ENCODE measurements around the gene CHST11. TPM values are rescaled to one million over a fixed set of nuclear protein-coding genes. Genes with fewer than 3 reads are reported as not detected.
A peak's percentile ranks its signal among the peaks of the same experiment; 100 is the strongest.

The CHST11 gene
- total RNA-seq, 1 donor from 2014 or later: 40.1 TPM

DNA sequence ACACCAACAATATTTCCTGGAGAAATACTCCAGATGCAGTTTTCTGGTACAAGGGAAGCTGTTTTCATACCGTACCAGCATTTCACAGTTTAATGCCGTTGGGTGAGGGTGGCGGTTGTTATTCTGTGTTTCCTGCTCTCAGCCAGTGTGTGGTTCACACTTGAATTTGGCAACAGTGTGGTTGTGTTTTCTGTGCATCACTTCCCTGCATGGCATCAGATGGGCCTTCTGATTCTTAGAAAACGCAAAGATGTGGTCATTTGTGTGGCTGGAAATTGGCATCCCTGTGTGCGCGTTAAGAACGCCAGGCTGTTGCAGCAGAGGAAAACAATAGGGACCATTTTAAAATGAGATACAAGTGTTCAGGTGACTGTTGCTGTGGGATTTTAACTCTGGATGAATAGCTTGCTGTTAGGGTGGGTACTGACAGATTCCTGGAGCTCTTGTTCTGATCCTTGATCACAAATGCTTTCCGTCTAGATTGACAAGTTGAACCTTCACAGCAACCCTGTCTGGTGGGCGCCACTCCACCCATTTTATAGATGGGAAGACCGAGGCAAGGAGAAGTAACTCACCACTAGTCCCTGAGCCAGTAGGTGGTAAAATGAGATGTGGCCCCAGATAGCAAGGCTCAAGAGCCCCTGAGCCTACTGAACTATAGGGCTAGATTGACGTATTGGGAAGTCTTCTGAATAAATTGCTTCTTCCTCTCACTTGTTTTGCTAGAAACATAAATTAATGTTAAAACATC is 231.2 kb downstream of the CHST11 start:
- H3K27ac Mint-ChIP-seq: no peak overlapping the region
- H3K27me3 Mint-ChIP-seq: no peaks in the 10 kb centered on the region
- H3K36me3 Mint-ChIP-seq (ENCODE audit: low read depth): peaks cover 1% of the 10 kb centered on the region
- intact Hi-C loops (cut with micrococcal nuclease): no loop called here
- ChIA-PET POLR2A (interaction anchor here (0.6 to 1.5 kb wide), 3 partner anchors 27 to 112 kb away, joined by 3 to 5 read pairs (median 3); no protein-coding TSS in a partner anchor), CTCF (interaction anchor here (1.9 kb wide), 1 partner anchor 306 kb away, joined by 6 read pairs; no protein-coding TSS in a partner anchor)
- TF ChIP-seq, protein P1, sequence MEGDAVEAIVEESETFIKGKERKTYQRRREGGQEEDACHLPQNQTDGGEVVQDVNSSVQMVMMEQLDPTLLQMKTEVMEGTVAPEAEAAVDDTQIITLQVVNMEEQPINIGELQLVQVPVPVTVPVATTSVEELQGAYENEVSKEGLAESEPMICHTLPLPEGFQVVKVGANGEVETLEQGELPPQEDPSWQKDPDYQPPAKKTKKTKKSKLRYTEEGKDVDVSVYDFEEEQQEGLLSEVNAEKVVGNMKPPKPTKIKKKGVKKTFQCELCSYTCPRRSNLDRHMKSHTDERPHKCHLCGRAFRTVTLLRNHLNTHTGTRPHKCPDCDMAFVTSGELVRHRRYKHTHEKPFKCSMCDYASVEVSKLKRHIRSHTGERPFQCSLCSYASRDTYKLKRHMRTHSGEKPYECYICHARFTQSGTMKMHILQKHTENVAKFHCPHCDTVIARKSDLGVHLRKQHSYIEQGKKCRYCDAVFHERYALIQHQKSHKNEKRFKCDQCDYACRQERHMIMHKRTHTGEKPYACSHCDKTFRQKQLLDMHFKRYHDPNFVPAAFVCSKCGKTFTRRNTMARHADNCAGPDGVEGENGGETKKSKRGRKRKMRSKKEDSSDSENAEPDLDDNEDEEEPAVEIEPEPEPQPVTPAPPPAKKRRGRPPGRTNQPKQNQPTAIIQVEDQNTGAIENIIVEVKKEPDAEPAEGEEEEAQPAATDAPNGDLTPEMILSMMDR (IDR thresholded peaks at IDR 0.05): no peak
- DNase-seq (no peak), ATAC-seq (ENCODE audit: low read depth) (no peak)
- H3K4me3 Mint-ChIP-seq: no peak overlapping the region
- peaks cover 78% of the 10 kb centered on the region for H3K4me1 Mint-ChIP-seq
- no peaks in the 10 kb centered on the region for H3K9me3 Mint-ChIP-seq

GRCh38 chr12:104689635-104690034 is 232.9 kb downstream of the CHST11 start:
- H3K4me1 Mint-ChIP-seq: peaks cover 82% of the 10 kb centered on the region

GRCh38 chr12:104691721-104692556 is 235.2 kb downstream of the CHST11 start:
- Mint-ChIP-seq H3K4me1 (peaks cover 86% of the 10 kb centered on the region), H3K9me3 (no peaks in the 10 kb centered on the region), H3K27ac (peak overlapping the region; percentile 81), H3K27me3 (no peaks in the 10 kb centered on the region), H3K4me3 (peak overlapping the region; percentile 76), H3K36me3 (ENCODE audit: low read depth) (peaks cover 3% of the 10 kb centered on the region)
- intact Hi-C loops (cut with micrococcal nuclease): loop anchor here (1.0 to 2.0 kb wide), 3 partner anchors 9 to 59 kb away; no protein-coding TSS in a partner anchor
- TF ChIP-seq, protein P1 (IDR thresholded peaks at IDR 0.05): no peak
- POLR2A ChIA-PET: interaction anchor here (0.7 to 2.1 kb wide), 10 partner anchors 10 to 310 kb away, joined by 3 to 10 read pairs (median 6); no protein-coding TSS in a partner anchor
- CTCF ChIA-PET: interaction anchor here (1.0 to 1.7 kb wide), 2 partner anchors 99 to 310 kb away, joined by 3 to 4 read pairs; no protein-coding TSS in a partner anchor
- DNase-seq (no peak), ATAC-seq (ENCODE audit: low read depth) (peak; percentile 63)

More at GRCh38 chr12:104689635-104690034, 232.9 kb downstream of the CHST11 start:
- ChIA-PET CTCF (no interaction called here), POLR2A (no interaction called here)
- TF ChIP-seq, protein P1 (IDR thresholded peaks at IDR 0.05): no peak
- H3K4me3 Mint-ChIP-seq: no peak overlapping the region
- ATAC-seq (ENCODE audit: low read depth) (no peak), DNase-seq (no peak)
- H3K27ac Mint-ChIP-seq: no peak overlapping the region
- H3K36me3 Mint-ChIP-seq (ENCODE audit: low read depth): peaks cover 3% of the 10 kb centered on the region
- H3K9me3 Mint-ChIP-seq: no peaks in the 10 kb centered on the region
- H3K27me3 Mint-ChIP-seq: no peaks in the 10 kb centered on the region
- intact Hi-C loops (cut with micrococcal nuclease): no loop called here

- ChIA-PET CTCF (interaction anchor here (1.0 to 1.7 kb wide), 2 partner anchors 98 to 311 kb away, joined by 3 to 4 read pairs; no protein-coding TSS in a partner anchor), POLR2A (interaction anchor here (0.9 to 2.1 kb wide), 8 partner anchors 10 to 311 kb away, joined by 3 to 9 read pairs (median 6); no protein-coding TSS in a partner anchor)
- DNase-seq: no peak
- Mint-ChIP-seq H3K27me3 (no peaks in the 10 kb centered on the region), H3K36me3 (ENCODE audit: low read depth) (peaks cover 3% of the 10 kb centered on the region), H3K4me3 (peak overlapping the region; percentile 35), H3K27ac (peak overlapping the region; percentile 81), H3K4me1 (peaks cover 86% of the 10 kb centered on the region), H3K9me3 (no peaks in the 10 kb centered on the region)
- TF ChIP-seq, protein P1 (IDR thresholded peaks at IDR 0.05): no peak
- no peak for ATAC-seq (ENCODE audit: low read depth)
- intact Hi-C loops (cut with micrococcal nuclease): loop anchor here (1.0 to 2.0 kb wide), 3 partner anchors 9 to 58 kb away; no protein-coding TSS in a partner anchor
Measured at GRCh38 chr12:104692557-104693218, 235.9 kb downstream of the CHST11 start.
